ENCODE results near the gene PHLPP2.
"Not testable (repeated sequence)": the region's sequence is repeated elsewhere in the genome, so short reads cannot be mapped to it uniquely, and the experiment has no call there.

PHLPP2 gene

GRCh38 chr16:71614956-71615355 lies 109.5 kb downstream of the PHLPP2 start:
- DNase-seq (ENCODE audit: low spot score) = not testable (repeated sequence)

- peak; percentile 46 for DNase-seq (ENCODE audit: low spot score)
Measured at GRCh38 chr16:71610936-71611871, 113.3 kb downstream of the PHLPP2 start.

GRCh38 chr16:71610447-71610846 lies 114.1 kb downstream of the PHLPP2 start:
- no peak for DNase-seq (ENCODE audit: low spot score)

- no peak for DNase-seq (ENCODE audit: low spot score)
Measured at GRCh38 chr16:71609066-71609465, 115.4 kb downstream of the PHLPP2 start.

- DNase-seq (ENCODE audit: low spot score) = no peak
Measured at GRCh38 chr16:71600822-71601221, 123.7 kb downstream of the PHLPP2 start.

GRCh38 chr16:71598426-71598825 lies 126.1 kb downstream of the PHLPP2 start:
- not testable (repeated sequence) for DNase-seq (ENCODE audit: low spot score)

- DNase-seq (ENCODE audit: low spot score) = not testable (repeated sequence)
Measured at GRCh38 chr16:71595340-71595826, 129.1 kb downstream of the PHLPP2 start.

Measured in SW480 (cell line).